Skeletal muscle satellite cell (primary cell): Measurements from ENCODE around the gene FNBP1L.

Experiments used
- H3K27me3 ChIP-seq: 2 replicates; pipeline ENCODE4 v1.7.0; 2013; ENCODE audit warnings: low read length; ENCODE audit not compliant: control insufficient read depth, insufficient read depth
- H3K36me3 ChIP-seq: 2 replicates; pipeline ENCODE4 v1.7.0; 2013; ENCODE audit warnings: mild to moderate bottlenecking, control low read depth, low read length; ENCODE audit not compliant: insufficient read depth
- H3K4me1 ChIP-seq: 2 replicates; pipeline ENCODE4 v1.7.0; 2013; ENCODE audit warnings: low read length; ENCODE audit not compliant: control insufficient read depth, insufficient read depth
- H3K4me2 ChIP-seq: 2 replicates; pipeline ENCODE4 v1.7.0; 2013; ENCODE audit warnings: mild to moderate bottlenecking, low read length
- H3K4me3 ChIP-seq: 2 replicates; pipeline ENCODE4 v1.7.0; 2013; ENCODE audit warnings: low read length
- H3K9ac ChIP-seq: 2 replicates; pipeline ENCODE4 v1.7.0; 2013; ENCODE audit warnings: mild to moderate bottlenecking, low read depth, low read length, moderate library complexity
- H3K9me3 ChIP-seq: replicated peaks from 2 replicates; pipeline ENCODE4 v1.7.0; 2013; ENCODE audit warnings: mild to moderate bottlenecking, control low read depth, low read length

FNBP1L gene

GRCh38 chr1:93495911-93496310 is 48.0 kb downstream of the FNBP1L start:
- H3K4me2 ChIP-seq, result no peak overlapping the region
- no peak overlapping the region for H3K9ac ChIP-seq
- H3K27me3 ChIP-seq, result no peaks in the 10 kb centered on the region
- H3K9me3 ChIP-seq, result no peaks in the 10 kb centered on the region
- no peaks in the 10 kb centered on the region for H3K4me1 ChIP-seq
- no peaks in the 10 kb centered on the region for H3K36me3 ChIP-seq
- H3K4me3 ChIP-seq, result no peak overlapping the region

- Histone ChIP-seq H3K36me3 (no peaks in the 10 kb centered on the region), H3K27me3 (no peaks in the 10 kb centered on the region), H3K4me2 (no peak overlapping the region), H3K9ac (no peak overlapping the region), H3K4me3 (no peak overlapping the region), H3K4me1 (no peaks in the 10 kb centered on the region), H3K9me3 (no peaks in the 10 kb centered on the region)
These were observed 48.6 kb downstream of the FNBP1L start for GRCh38 chr1:93496520-93496919.

- no peak overlapping the region for H3K4me2 ChIP-seq
- H3K4me3 ChIP-seq, result no peak overlapping the region
- no peaks in the 10 kb centered on the region for H3K9me3 ChIP-seq
- H3K9ac ChIP-seq, result no peak overlapping the region
- H3K36me3 ChIP-seq, result no peaks in the 10 kb centered on the region
- H3K4me1 ChIP-seq, result no peaks in the 10 kb centered on the region
- H3K27me3 ChIP-seq, result no peaks in the 10 kb centered on the region
These were observed 51.2 kb downstream of the FNBP1L start for GRCh38 chr1:93499075-93499474.

- no peak overlapping the region for H3K4me3 ChIP-seq
- H3K4me2 ChIP-seq, result no peak overlapping the region
- no peaks in the 10 kb centered on the region for H3K36me3 ChIP-seq
- no peak overlapping the region for H3K9ac ChIP-seq
- no peaks in the 10 kb centered on the region for H3K9me3 ChIP-seq
- H3K27me3 ChIP-seq, result no peaks in the 10 kb centered on the region
- H3K4me1 ChIP-seq, result no peaks in the 10 kb centered on the region
These were observed 51.6 kb downstream of the FNBP1L start for GRCh38 chr1:93499533-93499932.

GRCh38 chr1:93500275-93500674 is 52.4 kb downstream of the FNBP1L start:
- H3K9ac ChIP-seq, result no peak overlapping the region
- H3K9me3 ChIP-seq, result no peaks in the 10 kb centered on the region
- H3K27me3 ChIP-seq, result no peaks in the 10 kb centered on the region
- H3K4me1 ChIP-seq, result no peaks in the 10 kb centered on the region
- no peak overlapping the region for H3K4me2 ChIP-seq
- no peak overlapping the region for H3K4me3 ChIP-seq
- no peaks in the 10 kb centered on the region for H3K36me3 ChIP-seq

- no peaks in the 10 kb centered on the region for H3K4me1 ChIP-seq
- H3K27me3 ChIP-seq, result no peaks in the 10 kb centered on the region
- H3K4me2 ChIP-seq, result no peak overlapping the region
These were observed 53.5 kb downstream of the FNBP1L start for GRCh38 chr1:93501399-93501798.

GRCh38 chr1:93501829-93502369 is 54.0 kb downstream of the FNBP1L start:
- Histone ChIP-seq H3K9me3 (no peaks in the 10 kb centered on the region), H3K36me3 (no peaks in the 10 kb centered on the region), H3K27me3 (no peaks in the 10 kb centered on the region), H3K9ac (no peak overlapping the region), H3K4me1 (no peaks in the 10 kb centered on the region), H3K4me3 (no peak overlapping the region), H3K4me2 (no peak overlapping the region)

More at GRCh38 chr1:93501399-93501798, 53.5 kb downstream of the FNBP1L start:
- H3K9ac ChIP-seq, result no peak overlapping the region
- no peaks in the 10 kb centered on the region for H3K36me3 ChIP-seq
- H3K4me3 ChIP-seq, result no peak overlapping the region
- H3K9me3 ChIP-seq, result no peaks in the 10 kb centered on the region

GRCh38 chr1:93502571-93502970 is 54.7 kb downstream of the FNBP1L start:
- Histone ChIP-seq H3K9me3 (no peaks in the 10 kb centered on the region), H3K4me1 (no peaks in the 10 kb centered on the region), H3K4me2 (no peak overlapping the region), H3K36me3 (no peaks in the 10 kb centered on the region), H3K9ac (no peak overlapping the region), H3K4me3 (no peak overlapping the region), H3K27me3 (no peaks in the 10 kb centered on the region)

- Histone ChIP-seq H3K27me3 (no peaks in the 10 kb centered on the region), H3K9me3 (no peaks in the 10 kb centered on the region), H3K4me1 (no peaks in the 10 kb centered on the region), H3K4me3 (no peak overlapping the region), H3K9ac (no peak overlapping the region), H3K36me3 (no peaks in the 10 kb centered on the region), H3K4me2 (no peak overlapping the region)
These were observed 55.2 kb downstream of the FNBP1L start for GRCh38 chr1:93503163-93503562.

GRCh38 chr1:93503816-93504215 is 55.9 kb downstream of the FNBP1L start:
- Histone ChIP-seq H3K4me2 (no peak overlapping the region), H3K9ac (no peak overlapping the region), H3K27me3 (no peaks in the 10 kb centered on the region), H3K4me1 (no peaks in the 10 kb centered on the region), H3K9me3 (no peaks in the 10 kb centered on the region), H3K36me3 (no peaks in the 10 kb centered on the region), H3K4me3 (no peak overlapping the region)

GRCh38 chr1:93504247-93505033 is 56.5 kb downstream of the FNBP1L start:
- peaks cover 4% of the 10 kb centered on the region for H3K36me3 ChIP-seq
- no peaks in the 10 kb centered on the region for H3K27me3 ChIP-seq
- H3K9ac ChIP-seq, result no peak overlapping the region
- no peak overlapping the region for H3K4me3 ChIP-seq
- no peaks in the 10 kb centered on the region for H3K9me3 ChIP-seq
- H3K4me2 ChIP-seq, result no peak overlapping the region
- no peaks in the 10 kb centered on the region for H3K4me1 ChIP-seq

GRCh38 chr1:93506126-93506525 is 58.2 kb downstream of the FNBP1L start:
- H3K9me3 ChIP-seq, result no peaks in the 10 kb centered on the region
- H3K4me1 ChIP-seq, result no peaks in the 10 kb centered on the region
- H3K4me3 ChIP-seq, result no peak overlapping the region
- H3K36me3 ChIP-seq, result peaks cover 4% of the 10 kb centered on the region
- no peak overlapping the region for H3K4me2 ChIP-seq
- no peaks in the 10 kb centered on the region for H3K27me3 ChIP-seq
- no peak overlapping the region for H3K9ac ChIP-seq
